T-helper 2 cell treated with Interferon-gamma antibody and Interleukin-4, amounts not matched to agents 100 ng/mL and 5 ng/mL, for 36 hours (primary cell): ENCODE results near the gene TCF7. TPM values are rescaled to one million over a fixed set of nuclear protein-coding genes. Genes with fewer than 3 reads are reported as not detected.

Experiments
- intact Hi-C: fragments of 100-400 bp; cut with micrococcal nuclease; formaldehyde crosslinking; loops from one replicate; pipeline ENCODE4 v1.15.1; 2023
- total RNA-seq: library from RNA; stranded (reverse); gene quantifications from 2 replicates; pipeline ENCODE4 v1.2.3, GENCODE V29; 2022

The TCF7 gene
- total RNA-seq, 1 donor from 2014 or later: 30.8 TPM

DNA sequence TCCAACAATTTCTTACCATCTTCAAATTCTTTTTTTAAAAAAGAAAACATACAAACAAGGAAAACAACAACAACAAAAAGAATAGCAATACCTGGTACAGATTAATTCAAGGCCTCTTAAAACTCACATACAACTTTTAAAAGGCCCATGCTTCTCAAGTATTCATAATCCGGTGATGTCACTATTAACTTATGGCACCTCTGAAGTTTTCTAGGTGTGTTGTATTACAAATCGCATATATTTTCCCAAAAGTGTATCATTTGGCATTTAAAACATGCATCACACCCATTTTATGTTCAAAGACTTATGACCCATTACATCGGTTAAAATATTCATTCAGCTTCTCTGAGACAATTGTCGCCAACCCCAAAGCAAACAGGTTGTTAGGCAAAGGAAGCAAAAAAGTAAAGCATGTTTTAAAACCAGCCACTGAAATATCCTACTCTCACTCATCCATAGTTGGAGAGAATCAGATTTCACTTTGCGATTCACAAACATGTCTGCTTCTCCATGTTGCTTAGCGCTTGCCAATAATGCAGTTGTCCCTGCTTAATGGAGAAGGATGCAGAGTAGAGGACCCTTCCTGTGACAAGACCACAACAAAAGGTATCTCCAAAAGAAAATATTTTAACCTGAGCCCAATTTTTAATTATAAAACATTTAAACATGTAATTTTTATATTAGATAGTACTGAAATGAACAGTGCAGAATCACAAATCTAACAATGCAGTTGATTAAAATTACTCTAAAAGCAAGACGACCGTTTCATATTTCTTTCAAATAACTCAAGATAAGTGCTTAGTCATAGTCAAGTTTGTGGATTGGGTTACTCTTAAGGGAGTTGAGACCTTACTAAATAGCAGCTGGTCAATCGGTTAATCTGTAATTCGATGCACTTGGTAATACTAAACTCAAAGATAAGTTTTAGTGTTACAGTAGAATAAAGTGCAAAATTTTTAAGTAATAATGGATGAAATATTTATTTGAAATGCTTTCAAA lies 60.7 kb downstream of the TCF7 start:
- intact Hi-C loops: no loop called here

DNA sequence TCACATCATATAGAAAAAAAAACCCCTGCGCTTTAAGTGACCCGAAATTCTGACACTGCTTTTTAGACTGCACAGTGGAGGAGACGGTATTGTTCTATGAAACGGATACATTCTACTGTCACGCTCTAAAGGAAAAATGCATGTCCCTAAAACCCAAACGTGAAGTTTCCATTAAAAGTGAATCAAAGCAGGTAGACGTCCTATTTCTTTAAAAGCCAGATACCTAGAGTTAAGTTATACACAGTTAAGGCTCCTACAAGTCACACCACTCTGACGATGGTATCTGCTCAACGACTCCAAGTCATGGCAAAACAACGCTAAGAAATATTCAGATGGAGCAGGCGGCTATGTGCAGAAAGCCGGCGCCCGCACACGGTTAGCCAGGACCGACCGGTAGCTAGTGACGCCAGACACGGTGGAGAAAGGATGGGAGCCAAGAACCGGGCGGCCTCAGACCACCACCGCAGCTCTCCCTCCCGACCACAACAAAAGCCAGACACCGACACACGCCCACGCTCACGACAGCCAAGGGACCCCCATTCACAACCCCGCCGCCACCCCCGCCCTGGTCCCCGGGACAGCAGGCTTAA lies 61.5 kb downstream of the TCF7 start:
- intact Hi-C loops: loop anchor here (1.0 to 2.0 kb wide), 5 partner anchors 50 to 671 kb away; partner anchors contain the start of genes CAMLG and PPP2CA

DNA sequence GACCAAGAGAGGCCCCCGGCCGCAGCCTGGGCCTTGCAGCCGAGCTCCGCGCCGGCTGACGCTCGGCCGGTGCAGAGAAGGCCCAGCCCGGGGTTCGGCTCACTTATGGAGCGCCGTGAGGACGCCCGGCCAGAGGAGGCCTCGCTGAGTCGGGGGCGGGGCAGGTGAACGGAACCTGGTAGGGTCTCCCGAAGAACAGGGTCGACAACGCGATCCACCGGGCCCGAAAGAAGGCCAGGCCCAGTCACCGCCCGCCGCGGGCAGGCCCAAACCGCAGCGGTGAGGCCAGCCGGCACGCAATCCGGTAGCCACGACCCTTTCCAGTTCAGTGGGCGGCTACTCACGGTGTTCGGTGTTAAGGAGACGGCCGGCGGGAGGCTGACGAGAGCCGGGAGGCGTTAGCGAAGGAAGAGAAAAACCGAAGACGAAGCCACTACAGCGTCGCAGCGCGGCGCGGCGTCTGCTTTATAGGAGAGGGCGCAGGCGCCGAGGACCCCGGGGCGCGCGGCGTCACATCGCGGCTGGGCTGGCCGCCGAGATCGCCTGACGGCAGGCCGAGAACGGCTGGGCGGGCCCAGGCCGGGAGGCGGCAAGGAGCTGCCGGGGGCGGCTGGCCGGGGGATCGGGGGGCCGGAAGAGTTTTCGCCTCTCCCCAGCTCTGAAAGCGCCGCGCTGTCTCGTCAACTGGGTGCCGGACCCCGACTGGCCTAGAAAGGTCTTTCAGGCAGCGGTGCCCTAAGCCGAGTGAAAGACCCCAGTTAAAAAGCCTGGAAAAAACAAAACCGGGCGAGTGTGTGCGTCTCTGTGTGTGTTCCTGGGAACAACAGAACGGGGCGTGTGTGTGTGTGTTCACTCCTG lies 62.3 kb downstream of the TCF7 start, which contains the start of gene SKP1:
TSS of gene SKP1 (minus strand) at position 440 of the 858 bp plus-strand sequence. CDS start 2,928 bp downstream, outside the sequence.
- intact Hi-C loops: loop anchor here (1.0 to 2.0 kb wide), 6 partner anchors 50 to 670 kb away; partner anchors contain the start of genes CAMLG, PPP2CA and UBE2B

DNA sequence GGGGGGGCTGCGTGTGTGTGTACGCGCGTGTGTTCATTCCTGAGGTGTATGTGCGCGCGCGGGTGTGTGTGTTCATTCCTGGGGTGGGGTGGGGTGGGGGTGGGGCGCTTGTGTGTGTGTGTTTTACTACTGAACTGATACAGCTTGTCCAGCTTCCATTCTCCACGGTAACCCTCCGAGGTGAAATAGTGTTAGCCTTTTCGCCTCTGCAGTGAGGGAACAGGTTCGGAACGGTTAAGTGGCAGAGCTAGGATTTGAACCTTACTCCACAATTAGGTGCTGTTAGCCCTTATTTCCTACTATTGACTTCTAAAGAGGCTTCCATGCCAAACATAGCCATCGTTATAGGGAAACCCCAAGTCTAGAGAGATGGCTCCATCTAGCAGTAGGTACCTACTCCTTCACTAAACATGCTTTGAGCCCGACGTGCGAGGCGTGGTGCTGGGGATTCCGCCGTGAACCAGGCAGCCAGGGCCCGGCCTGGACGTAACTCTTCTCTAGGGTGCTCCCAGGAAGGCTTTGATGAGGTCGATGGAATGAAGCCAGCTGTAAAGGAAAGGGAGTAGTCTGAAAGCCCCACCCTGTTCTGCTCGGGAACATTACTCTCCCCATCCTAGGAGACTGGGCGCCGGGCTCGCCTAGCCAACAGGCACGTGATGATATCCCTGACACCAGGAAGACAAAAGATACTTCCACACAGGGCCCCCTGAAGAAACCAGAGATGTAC lies 63.1 kb downstream of the TCF7 start:
- intact Hi-C loops: loop anchor here (1.0 to 2.0 kb wide), 4 partner anchors 194 to 669 kb away; partner anchors contain the start of gene UBE2B

DNA sequence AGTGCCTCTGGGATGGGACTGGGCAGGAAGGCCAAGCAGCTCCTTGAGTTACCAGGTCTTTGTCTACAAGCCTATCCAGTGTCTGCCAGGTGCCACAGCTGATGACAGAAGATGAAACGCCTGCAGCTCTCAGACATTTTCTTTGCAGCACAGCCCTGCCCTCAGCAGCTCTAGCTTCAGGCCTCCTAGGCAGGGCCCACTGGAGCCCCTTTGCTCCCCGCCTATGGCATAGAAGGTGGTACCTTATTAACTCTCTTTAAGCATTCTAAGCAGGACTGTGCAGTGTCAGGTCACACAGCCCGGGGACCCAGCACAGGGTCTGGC lies 63.6 kb downstream of the TCF7 start:
- intact Hi-C loops: no loop called here

DNA sequence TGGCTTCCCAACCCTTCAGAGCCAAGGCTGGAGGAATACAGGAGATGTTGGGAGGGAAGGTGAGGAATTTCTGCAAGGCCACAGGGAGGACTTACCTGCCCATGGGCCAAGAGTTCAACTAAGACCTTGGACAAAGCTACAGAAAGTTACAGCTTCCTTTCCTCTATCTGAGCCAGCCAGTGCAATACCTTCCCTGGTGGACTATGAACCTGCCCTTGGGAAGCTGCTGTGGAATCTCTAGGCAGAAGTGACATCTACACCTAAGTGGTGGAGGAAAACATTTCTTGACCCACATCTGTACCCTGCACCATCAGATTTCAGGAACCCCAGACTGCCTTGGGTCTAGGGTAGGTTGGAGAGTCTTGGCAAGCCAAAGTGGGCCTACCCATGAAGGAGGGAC lies 69.0 kb downstream of the TCF7 start:
- intact Hi-C loops: no loop called here

DNA sequence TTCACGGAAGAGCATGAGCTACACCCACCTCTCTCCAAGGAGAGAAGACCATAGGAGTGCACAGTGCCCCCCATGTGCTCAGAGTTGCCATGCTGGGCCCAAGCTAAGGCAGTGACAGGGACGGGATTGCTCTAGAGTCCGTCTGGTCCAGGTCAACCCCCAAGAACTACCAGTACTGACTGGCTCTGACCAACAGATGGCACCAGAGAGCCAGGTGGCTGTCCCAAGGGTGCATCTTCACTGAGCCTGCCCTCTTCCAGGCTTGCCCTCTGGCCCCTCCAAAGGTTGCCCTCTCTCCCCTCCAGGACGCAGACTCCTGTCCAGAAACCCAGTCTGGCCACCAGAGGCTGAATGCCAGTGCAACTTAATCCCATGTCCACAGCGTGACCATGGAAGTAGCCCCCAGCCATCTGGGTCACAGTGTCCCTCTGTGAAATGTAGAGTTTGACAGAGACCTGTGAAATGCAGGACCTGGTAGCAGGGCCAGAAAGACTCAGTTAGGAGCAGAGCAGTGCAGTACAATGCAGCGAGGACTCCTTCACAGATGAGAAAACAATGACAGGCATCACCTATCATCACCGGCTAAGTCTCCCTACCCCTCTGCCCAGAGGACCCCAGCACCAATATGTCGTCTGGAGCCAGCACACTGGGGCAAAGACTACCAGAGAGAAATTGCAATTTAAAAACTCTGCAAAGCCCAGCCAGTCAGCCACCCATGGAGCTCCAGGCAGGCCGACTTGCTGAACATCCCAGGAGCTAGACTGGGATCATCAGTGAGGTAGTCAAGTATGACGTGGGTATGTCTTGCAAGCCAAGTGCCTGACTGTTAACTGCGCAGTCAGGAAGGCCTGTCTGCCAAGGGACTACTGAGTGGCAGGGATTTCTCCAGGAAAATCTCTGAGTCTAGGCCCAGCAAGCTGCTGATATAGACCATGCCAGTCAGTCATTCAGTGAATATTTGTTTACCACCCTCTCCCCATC lies 70.0 kb downstream of the TCF7 start:
- intact Hi-C loops: loop anchor here (2.0 kb wide), 1 partner anchor 402 kb away; no protein-coding TSS in a partner anchor

DNA sequence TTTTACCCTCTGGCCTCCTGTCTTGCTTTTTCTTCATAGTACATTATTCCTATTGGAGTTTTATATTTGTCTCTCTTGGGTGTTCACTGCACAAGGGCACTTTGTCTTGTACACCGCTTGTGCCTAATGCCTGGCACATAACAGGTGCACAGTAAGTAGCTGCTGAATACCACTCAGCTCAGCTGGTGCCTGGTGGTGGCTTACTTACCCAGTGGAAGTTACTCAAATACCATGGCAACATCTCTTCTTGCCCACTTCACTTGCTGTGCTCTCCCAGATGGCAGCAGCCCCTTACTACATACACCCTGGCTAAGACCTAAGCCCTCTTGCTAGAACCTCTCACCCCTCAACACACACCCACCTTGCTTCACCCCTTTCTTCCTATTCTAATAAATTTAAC lies 73.6 kb downstream of the TCF7 start:
- intact Hi-C loops: no loop called here

DNA sequence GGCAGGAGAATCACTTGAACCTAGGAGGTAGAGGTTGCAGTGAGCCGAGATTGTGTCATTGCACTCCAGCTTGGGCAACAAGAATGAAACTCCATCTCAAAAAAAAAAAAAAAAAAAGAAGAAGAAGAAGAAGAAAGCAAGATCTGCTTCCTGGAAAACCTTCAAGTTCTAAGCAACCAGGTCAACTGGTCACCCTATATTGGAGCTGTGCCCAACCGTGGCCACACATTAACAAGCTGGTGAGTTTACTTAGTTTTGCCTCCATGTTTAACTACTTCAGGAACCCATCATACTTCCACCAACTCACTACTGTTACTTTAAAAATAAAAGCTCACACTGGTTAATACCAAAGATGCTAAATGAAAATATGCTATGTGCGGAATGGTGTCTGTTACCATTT lies 74.5 kb downstream of the TCF7 start:
- intact Hi-C loops: no loop called here

DNA sequence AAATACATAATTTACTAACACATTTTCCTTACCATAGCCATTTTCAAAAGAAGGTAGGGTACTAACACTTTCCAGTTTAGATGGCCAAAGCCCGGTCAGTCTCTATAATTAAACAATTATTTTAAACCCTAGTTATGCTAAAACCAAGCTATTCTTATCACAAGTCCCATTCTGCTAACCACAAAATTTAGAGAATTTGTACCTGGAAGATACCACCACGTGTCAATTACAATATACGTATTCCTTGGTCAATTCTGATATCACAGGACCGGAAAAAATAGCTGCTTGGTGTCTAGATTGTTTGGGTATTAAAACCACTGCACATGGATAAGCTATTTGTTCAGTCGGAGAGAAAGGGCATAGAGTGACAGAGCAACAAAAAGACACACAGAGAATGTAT lies 81.2 kb downstream of the TCF7 start:
- intact Hi-C loops: no loop called here

Other genes starting within 250 kb of the TCF7 start
- 24.3 and 29.8 TPM in 2 replicates for gene C5orf15, start 146.1 kb upstream of the TCF7 start, total RNA-seq
- gene VDAC1, start 109.7 kb upstream of the TCF7 start, total RNA-seq: 237 and 240 TPM in 2 replicates
- gene SKP1, start 62.3 kb downstream of the TCF7 start, total RNA-seq: 204 and 207 TPM in 2 replicates
- 150 and 154 TPM in 2 replicates for gene PPP2CA, start 111.4 kb downstream of the TCF7 start, total RNA-seq